ENCODE data around the gene RAB35.

DNA sequence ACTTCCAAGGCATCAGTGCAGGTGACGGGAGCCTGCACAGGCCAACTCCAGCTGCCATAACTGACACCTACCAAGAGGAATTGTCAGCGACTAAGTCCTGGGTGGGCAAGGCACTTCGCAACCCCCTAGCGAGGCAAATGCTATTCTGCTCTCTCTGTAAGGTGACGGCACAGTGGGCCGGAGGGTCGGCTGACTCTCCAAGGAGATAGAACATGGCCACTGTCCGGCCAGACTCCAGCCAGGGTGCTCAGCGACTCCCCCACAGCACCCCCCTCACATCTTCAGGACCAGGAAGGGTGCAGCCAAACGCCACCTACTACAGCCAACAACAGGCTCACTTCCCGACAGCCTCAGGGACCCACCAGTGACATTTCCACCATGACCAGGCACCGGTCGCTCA, 13.2 kb downstream of the RAB35 start:
- TF ChIP-seq, protein P1, sequence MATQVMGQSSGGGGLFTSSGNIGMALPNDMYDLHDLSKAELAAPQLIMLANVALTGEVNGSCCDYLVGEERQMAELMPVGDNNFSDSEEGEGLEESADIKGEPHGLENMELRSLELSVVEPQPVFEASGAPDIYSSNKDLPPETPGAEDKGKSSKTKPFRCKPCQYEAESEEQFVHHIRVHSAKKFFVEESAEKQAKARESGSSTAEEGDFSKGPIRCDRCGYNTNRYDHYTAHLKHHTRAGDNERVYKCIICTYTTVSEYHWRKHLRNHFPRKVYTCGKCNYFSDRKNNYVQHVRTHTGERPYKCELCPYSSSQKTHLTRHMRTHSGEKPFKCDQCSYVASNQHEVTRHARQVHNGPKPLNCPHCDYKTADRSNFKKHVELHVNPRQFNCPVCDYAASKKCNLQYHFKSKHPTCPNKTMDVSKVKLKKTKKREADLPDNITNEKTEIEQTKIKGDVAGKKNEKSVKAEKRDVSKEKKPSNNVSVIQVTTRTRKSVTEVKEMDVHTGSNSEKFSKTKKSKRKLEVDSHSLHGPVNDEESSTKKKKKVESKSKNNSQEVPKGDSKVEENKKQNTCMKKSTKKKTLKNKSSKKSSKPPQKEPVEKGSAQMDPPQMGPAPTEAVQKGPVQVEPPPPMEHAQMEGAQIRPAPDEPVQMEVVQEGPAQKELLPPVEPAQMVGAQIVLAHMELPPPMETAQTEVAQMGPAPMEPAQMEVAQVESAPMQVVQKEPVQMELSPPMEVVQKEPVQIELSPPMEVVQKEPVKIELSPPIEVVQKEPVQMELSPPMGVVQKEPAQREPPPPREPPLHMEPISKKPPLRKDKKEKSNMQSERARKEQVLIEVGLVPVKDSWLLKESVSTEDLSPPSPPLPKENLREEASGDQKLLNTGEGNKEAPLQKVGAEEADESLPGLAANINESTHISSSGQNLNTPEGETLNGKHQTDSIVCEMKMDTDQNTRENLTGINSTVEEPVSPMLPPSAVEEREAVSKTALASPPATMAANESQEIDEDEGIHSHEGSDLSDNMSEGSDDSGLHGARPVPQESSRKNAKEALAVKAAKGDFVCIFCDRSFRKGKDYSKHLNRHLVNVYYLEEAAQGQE (IDR thresholded peaks at IDR 0.05; ENCODE audit: insufficient read depth in 1 of 2, low read depth in 2 of 2, low read length in 2 of 2), result no peak
- TF ChIP-seq POLR2AphosphoS5 (IDR thresholded peaks at IDR 0.05; ENCODE audit: low read depth, low read length), result no peak
- TF ChIP-seq TAF1 (IDR thresholded peaks at IDR 0.05; ENCODE audit: borderline replicate concordance, insufficient read depth, low read length), result no peak

Data from PFSK-1 (cell line).